ENCODE data around the gene PANK3.
"Not testable (repeated sequence)": the region's sequence is repeated elsewhere in the genome, so short reads cannot be mapped to it uniquely, and the experiment has no call there.

PANK3 gene

DNA sequence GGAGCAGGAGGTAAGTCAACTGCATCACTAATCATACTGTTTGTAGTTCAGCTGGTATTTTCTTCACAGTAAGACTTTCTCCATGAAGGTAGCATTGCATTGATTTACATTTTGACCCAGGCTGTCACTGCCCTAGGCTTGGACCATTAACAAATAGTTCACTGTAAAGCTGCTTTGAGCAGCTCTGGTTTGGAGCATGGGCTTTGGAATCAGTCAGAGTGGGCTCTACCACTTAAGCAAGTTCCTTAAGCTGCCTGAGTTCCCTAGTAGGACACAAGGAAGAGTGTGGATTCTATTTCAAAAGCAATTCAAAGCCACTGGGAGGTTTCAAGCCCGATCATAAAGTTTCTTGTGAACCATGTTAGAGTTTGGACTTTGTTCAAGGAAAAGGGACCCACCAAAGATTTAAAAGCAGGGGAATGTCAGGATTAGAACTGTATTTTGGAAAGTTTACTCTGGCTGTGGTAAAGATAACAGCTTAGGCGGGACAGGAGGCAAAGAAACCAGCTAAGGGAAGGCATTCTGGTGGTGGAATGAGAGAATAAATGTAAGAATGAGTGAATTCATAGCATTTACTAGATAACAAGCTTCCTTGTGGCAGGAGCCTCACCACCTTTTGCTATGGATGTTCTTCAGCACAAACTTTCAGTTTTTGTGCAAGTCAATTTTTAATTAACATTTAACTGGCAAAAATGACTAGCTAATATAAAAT lies 12.3 kb upstream of the PANK3 start:
- DNase-seq: no peak

DNA sequence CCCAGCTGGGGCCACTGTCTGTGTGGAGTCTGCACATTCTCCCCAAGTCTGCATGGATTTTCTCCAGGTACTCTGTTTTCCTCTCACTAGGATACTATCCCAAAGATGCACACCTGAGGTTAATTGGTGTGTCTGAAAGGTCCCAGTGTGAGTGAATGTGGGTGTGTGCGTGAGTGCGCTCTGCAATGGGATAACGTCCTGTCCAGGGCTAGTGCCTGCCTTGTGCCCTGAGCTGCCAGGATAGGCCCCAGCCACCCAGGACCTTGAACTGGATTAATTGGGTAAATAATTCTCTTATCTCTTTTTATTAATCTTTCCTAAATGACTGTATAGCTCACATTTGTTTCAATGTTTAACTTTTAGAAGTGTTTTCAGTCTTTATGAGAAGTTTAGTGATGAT lies 11.5 kb upstream of the PANK3 start:
- DNase-seq: no peak

DNA sequence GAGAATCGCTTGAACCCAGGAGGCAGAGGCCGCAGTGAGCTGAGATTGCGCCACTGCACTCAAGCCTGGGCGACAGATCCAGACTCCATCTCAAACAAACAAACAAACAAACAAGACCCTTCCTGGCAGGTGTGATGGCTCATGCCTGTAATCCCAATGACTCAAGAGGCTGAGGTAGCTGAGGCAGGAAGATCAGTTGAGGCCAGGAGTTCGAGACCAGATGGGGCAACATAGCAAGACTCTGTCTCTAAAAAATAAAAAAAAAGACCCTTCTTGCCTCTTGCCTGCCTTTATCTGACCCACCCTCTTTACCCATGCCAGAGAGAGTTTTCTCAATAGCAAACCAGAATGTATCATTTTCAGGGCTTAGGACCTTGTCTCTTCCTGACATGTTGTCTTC lies 8.8 kb upstream of the PANK3 start:
- DNase-seq: no peak

DNA sequence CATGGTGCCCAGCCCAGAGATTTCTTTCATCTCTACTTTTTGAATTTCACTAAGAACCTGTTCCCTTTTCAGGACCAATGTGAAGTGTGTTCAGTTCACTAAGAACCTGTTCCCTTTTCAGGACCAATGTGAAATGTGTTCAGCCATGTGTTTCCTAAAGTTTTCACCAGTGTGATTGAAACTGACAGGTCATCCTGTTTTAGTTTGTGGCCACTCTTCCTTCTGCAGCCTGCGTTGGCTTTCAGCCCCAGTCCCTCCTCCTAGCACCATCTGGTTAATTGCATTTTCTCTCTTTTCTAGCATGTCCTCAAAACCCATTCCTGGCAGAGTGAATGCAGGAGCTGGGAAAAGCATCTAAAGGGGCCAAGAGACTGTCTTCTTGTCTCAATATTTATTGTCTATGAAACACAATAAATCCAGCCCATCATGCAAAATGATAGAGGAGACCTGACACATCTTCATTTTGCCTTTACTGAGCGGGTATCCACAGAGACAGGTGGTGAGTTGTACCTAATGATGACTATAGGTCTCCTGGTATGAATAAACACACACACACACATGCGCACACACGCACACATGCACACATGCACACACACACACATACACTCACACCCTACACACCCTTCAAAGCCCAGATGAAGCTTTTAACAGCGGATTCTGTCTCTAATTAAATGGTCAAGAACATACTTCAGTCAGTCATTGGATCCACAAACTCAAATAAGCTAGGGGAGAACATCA lies 6.1 kb upstream of the PANK3 start:
- no peak for DNase-seq

DNA sequence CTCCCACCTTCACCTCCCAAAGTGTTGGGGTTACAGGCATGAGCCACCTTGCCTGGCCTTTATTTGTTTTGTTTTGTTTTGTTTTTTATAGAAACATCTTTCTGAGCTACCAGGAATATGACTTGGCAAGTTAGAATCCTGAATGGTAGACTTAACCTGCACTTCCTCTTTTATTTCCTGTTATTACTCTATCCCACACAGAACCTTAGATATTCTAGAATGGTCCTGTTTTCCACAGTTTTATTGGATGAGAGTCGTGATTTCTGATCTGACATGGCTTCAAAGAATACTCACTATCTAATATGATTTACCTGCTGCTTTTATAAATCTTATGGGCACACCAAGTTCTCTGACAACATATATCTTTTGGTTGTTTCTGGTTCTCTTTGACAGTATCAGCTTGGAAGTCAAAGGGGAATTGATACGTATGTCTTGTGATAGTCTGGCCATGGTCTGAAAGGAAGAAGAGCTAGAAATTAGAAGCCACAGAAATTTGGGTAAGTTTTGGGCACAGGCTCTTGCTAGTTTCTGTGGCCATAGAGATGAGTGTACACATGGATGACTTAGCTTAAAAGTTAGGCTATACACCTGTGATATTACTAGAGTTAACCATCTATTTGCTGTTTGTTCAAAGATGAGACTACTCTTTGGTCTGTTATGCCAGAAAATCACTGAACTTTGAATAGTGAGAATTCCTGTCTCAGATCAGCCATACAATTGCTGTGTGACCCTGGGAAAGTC lies 4.7 kb upstream of the PANK3 start:
- DNase-seq: no peak

DNA sequence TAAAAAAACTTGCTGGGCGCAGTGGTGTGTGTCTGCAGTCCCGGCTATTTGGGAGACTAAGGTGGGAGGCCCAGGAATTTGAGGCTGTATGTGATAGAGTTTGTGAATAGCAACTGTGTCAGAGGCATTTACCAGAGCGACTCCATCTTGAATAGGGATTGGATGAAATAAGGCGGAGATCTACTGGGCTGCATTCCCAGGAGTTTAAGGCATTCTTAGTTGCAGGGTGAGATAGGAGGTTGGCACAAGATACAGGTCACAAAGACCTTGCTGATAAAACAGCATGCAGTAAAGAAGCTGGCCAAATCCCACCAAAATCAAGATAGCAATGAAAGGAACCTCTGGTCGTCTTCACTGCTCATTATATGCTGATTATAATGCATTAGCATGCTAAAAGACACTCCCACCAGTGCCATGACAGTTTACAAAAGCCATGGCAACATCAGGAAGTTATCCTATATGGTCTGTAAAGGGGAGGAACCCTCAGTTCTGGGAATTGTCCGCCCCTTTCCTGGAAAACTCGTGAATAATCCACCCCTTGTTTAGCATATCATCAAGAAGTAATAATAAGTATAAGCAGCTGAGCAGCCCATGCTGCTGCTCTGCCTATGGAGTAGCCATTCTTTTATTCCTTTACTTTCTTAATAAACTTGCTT lies 1.8 kb upstream of the PANK3 start:
- not testable (repeated sequence) for DNase-seq

DNA sequence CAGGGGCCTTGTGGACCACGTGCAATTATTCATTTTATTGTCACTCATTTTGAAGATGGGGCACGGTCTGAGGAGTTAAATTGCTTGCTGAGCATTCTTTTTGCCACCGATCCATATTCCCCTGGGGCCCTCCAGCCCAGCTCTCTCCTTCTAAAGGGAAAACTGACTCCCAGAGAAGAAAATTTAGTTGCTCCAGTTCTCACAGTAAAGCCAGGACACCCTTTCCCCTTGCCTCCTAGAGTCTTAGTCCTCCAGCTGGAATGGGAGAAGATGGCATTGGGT lies 1.0 kb upstream of the PANK3 start:
- no peak for DNase-seq

DNA sequence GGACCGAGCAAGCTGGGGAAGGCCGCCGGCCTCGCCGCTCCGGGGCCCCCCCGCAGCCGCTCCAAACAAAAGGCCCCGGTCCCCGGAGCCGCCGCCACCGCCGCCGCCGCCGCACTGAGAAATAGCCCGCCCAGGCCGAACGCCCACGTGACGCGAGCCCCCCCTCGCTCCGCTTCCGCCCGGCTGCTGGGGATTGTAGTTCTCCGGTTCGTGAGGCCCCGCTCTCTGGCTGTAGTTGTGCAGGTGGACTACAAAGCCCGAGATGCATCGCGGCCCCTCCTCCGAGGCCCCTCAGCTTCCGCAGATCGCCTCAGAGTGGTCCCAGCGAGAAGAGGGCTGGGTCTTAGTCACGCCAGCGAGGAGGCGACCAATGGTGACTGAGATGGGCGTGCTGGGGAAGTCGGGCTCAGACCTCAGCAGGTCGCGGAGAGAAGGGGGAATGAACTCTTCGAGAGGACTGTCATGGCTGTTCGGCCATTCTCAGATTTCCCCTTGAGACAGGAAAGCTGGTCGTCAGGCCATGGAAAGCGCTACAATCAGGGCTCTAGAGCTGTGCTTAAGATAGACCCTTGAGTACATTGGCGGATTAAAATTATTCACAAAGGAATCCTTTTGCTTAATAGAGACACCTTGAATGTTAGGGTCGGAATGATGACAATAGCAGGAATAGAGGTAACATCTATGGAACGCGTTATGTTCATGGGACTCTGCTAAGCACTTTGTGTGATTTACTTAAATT lies 489 bp upstream of the PANK3 start:
- DNase-seq: peak; percentile 98

DNA sequence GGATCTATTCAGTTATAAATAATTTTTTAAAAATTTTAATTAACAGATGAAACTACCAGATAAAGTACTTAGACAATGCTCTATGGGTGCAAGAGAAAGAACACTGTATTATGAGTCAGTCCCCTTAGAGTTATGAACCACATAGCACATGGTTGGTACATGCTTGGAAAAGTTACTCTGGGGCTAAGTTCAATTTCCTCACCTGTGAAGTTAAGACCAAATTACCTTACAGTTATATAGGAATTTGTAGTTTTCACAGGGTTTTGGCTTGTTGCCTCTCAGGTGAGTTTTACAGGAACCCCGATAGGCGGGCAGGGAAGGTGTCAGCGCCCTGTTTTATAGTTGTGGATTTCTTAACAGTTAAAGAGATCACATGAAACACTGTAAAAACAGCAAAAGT lies 1.2 kb downstream of the PANK3 start:
- DNase-seq: peak; percentile 5

DNA sequence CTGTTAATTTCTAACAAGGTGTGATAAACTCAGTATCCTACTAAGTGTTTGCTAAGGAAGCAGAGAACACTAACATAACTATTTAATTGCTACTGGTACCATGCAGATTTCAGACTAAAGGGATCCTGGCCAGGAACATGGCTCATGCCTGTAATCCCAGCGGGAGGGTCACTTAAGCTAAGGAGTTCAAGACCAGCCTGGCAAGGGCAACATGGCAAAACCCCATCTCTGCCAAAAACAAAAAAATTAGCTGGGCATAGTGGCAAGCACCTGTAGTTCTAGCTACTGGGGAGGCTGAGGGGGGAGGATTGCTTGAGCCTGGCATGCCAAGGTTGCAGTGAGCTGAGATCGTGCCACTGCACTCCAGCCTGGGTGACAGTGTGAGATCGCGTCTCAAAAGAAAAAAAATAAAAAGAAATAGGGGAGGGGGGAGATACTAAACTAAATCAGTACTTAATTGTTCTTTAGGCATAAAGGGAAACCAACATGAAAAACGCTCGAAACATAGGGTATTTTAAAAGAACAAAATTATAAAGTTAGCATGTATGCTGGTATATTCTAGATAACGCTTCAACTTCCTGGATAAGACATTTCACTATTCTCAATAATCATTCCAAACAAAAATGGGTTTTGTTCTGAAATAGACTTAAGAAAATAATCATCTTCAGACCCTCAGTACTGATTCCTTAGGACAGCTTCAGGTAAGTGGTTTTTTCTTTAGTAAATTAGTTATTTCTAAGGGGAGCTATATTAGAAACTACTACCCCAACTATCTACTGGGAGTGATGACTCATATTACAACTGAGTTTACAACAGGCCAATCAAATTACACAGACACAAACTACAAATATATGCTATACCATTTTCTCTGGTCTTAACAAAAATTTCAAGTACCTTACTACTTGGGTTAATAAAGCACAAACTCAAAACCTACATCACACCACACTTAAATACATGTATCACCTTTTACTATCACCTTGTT lies 3.5 kb downstream of the PANK3 start:
- DNase-seq: no peak

DNA sequence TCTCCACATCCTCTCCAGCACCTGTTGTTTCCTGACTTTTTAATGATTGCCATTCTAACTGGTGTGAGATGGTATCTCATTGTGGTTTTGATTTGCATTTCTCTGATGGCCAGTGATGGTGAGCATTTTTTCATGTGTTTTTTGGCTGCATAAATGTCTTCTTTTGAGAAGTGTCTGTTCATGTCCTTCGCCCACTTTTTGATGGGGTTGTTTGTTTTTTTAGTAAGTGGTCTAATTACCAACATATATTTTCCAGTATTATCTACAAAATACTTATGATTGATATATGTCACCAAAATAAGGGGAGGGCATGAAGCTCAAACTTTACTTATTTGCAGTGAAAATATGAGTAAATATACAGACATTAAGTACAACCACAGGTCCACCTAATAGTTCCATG lies 5.0 kb downstream of the PANK3 start:
- not testable (repeated sequence) for DNase-seq

DNA sequence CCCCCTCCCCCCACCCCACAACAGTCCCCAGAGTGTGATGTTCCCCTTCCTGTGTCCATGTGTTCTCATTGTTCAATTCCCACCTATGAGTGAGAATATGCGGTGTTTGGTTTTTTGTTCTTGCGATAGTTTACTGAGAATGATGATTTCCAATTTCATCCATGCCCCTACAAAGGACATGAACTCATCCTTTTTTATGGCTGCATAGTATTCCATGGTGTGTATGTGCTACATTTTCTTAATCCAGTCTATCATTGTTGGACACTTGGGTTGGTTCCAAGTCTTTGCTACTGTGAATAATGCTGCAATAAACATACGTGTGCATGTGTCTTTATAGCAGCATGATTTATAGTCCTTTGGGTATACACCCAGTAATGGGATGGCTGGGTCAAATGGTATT lies 5.5 kb downstream of the PANK3 start:
- DNase-seq: not testable (repeated sequence)

DNA sequence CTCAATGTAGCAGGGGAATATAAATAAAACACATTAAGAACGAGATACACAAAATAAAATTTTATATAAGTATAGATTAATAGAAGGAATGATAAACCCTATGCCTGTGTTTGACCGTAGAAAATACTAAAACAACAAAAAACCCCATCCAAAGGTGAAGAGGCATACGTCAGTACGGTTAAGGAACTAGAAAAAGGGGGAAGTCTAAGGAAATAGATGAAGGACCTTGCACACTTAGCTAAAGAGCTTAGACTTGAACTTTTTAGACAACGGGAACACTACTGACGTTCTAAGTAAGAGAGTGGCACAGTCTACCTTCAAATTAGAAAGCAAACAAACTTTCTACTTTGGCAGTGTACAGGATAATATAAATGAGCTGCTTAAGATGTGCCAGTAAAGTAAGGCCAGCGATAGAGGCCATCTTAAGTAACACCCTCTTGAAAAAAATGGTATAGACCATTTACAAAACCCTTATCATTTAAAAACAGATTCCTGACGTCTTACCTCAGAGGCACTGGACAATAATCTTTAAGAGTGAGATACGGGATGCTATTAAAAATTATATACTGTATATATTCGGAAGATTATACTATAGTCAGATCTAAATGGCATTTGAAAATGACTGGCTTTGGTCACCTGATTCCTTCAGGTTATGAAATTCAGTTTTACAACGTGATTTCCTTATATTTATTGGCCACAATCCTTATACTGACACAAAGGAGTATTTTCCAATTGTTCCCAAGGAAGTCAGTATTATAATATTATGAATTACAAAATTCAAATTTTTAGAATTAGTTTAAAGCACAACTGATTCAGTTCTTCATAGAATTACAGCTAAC lies 8.5 kb downstream of the PANK3 start:
- DNase-seq: no peak

DNA sequence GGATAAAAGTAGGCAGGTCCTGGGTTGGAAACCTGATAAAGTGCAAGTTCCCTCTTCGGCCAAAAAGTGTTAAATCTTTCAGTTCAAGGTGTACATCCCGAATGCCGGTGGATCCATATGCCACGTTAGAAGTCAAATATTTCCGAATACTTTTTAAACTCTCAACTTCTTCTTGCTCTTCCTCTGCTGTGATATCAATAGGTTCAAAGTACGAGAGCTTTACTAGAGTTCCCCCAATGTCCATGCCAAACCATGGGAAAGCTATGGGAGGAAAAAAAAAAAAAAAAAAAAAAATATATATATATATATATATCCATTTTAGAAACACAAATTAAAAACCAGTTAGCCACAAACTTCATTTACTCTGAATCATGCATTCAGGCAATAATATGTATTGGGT lies 10.4 kb downstream of the PANK3 start:
- no peak for DNase-seq

DNA sequence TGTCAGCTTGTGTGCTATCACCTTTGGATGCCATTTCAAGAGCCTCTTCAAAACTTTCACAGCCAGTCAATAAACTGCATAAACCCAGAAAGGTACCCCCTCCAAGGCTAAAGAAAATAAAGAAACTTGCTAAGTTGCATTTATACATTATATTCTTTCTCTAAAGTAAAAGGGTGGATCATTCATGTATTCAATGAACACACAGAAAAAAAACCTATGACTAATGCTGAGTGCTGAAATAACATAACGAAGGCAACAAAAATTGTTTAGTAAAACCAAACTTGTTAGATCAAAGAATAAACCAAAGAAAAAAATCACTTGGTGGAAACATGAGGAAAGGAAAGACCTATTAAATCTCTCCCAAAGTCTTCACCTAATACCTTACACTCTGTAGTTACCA lies 15.2 kb downstream of the PANK3 start:
- DNase-seq: no peak

DNA sequence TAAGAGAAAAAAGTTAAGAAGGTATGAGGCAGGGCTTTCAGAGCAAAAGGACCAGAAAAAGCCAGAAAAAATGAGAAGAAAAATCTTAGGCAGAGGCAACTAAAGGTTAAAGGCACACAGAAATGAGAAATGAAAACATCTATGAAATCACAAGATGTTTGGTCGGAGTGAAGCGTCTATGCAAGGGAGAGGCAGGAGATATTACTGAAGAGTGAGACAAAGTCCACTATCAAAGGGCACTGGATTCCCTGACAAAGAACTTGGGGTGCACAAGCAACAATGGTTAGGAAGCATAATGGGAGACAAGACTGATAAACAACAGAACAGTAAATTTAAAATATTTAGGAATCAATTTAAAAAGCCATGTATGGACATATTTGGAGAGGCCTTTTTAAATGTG lies 16.9 kb downstream of the PANK3 start:
- no peak for DNase-seq

DNA sequence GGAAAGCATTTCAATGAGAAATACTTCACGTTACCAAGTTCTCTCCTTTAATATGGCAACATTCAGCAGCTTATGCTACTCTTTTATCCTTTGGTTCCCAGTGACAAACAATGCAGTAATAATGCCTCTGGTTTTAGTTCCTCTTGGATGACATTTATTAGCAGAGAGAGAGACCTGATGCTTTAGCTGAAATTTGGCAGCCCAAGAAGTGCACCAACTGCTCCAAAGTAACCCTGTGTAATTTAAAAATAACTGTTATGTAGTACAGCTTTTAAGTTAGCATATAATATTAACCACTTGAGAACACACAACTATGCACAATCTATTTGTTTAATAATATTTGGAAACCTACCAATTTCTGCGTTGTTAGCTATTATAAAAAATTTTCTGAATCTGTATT lies 21.8 kb downstream of the PANK3 start:
- no peak for DNase-seq

DNA sequence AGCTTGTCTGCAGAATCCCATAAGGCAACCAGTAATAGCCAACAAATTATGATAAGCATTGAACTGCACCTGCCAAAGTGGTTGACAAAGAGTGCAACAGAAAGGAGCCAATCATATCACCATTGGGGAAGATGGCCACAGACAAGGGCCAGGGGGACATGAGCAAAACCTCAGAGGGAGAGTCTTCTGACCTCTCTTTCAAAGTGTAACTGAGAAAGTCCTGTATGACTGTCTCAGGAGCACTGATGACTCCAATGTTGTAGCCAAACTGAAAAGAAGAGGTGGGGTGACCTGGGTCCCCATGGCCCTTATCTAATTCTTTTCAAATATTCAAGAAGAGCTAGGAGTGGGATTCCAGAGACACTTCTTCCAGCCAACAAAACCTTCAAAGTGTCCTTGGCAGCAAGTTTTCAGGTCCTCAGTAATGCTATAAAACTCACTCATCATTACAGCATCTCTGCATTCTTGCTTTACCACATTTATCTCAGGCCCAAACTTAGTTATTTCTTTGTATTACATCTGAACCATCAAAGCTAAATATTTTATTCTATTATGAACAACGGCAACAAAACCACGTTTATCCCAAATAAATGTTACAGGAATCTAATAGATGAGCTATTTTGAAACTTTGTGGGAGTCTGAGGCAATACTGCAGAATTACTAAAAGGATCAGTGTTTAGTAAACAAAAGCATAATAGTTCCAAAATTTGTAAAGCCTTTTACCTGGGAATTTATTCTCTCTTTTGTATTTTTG lies 25.6 kb downstream of the PANK3 start:
- no peak for DNase-seq

DNA sequence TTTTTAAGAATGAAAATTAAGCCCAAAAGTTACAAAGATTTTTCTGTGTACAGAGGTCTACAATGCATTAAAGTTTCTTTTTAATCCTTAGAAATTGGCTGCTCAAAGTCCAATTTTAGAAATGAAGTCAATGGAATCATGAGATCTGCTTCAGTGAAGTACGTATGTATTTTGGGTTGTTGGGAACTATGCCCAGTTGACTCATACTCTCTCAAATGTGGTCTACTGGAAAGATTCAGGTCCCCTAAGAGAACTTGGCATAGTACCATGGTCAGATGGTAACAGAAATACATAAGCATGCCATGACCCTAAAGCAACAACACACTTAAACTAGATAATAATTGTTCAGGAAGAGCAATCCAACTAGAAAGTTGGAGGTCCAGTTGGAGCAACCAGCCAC lies 27.0 kb downstream of the PANK3 start:
- no peak for DNase-seq

DNA sequence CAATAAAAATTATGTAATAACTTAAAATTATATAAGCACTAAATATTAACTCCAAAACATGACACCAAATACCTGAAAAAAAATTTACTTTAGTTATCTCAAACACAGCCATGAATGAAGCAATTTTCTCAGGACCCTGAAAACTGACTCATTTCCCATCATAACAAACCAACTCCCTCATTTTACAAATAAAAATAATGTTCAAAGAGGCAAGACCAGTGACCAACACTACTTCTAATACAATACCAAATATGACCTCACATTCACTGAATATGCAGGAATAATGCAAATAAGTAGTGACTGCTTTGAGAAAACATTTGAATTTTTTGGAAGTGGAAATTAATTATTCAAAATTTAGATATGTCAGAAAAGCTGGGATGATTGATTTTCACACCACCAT lies 28.5 kb downstream of the PANK3 start:
- no peak for DNase-seq

Data from CD4-positive, alpha-beta T cell treated with Interleukin-17A for 1 hour (primary cell).